ENCODE data around the gene PLD6.

DNA sequence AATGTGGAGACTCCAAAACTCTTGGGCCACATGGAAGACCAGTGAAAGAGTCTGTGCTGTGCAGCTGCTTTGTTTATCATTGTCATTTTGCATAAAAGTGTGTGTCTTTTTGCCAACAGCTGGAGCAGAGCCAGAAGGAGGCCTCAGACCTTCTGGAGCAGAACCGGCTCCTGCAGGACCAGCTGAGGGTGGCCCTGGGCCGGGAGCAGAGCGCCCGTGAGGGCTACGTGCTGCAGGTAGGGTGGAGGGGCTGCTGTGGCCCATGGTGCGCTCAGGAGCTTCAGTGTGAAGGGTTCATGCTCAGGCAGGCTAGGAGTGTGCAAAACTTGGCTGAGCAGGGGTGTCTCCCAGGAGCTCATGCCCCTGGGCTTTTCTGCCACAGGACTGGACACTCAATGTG, 45.0 kb downstream of the PLD6 start:
- TF ChIP-seq, protein P1, sequence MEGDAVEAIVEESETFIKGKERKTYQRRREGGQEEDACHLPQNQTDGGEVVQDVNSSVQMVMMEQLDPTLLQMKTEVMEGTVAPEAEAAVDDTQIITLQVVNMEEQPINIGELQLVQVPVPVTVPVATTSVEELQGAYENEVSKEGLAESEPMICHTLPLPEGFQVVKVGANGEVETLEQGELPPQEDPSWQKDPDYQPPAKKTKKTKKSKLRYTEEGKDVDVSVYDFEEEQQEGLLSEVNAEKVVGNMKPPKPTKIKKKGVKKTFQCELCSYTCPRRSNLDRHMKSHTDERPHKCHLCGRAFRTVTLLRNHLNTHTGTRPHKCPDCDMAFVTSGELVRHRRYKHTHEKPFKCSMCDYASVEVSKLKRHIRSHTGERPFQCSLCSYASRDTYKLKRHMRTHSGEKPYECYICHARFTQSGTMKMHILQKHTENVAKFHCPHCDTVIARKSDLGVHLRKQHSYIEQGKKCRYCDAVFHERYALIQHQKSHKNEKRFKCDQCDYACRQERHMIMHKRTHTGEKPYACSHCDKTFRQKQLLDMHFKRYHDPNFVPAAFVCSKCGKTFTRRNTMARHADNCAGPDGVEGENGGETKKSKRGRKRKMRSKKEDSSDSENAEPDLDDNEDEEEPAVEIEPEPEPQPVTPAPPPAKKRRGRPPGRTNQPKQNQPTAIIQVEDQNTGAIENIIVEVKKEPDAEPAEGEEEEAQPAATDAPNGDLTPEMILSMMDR (IDR thresholded peaks at IDR 0.05), result no peak
- TF ChIP-seq POLR2A (IDR thresholded peaks at IDR 0.05), result no peak
